Endothelial cell of umbilical vein (primary cell): Measurements from ENCODE around the gene PANX1. TPM values are rescaled to one million over a fixed set of nuclear protein-coding genes. Genes with fewer than 3 reads are reported as not detected.
A peak's percentile ranks its signal among the peaks of the same experiment; 100 is the strongest.

Experiments used
- BruUV-seq: library from RNA; stranded (reverse); fragments of 400-500 nt; replicated peaks from 2 replicates; lab custom pipeline; 2021; lab: Mats Ljungman, UMichigan
- CTCF ChIA-PET: fragments of 300-600, 350-600 bp; sonication (Branson Sonifier 250); formaldehyde crosslinking; loops from one replicate; lab custom pipeline; 2021; ENCODE audit warnings: antibody characterized with exemption, inconsistent platforms; lab: Charles Lee
- POLR2A ChIA-PET: fragments of 300-600, 350-600 bp; sonication (Branson Sonifier 250); formaldehyde crosslinking; loops from one replicate; lab custom pipeline; 2021; ENCODE audit warnings: antibody characterized with exemption, inconsistent platforms; lab: Charles Lee
- DNase-seq: peaks from one replicate; pipeline ENCODE4 v3.0.0-alpha.2; 2011; ENCODE audit warnings: low read depth, low spot score
- FAIRE-seq: peaks from 2 replicates; lab custom pipeline; 2011; peaks lifted over from hg19 to GRCh38; lab: Jason Lieb, UNC
- H2AFZ ChIP-seq: 2 replicates; pipeline ENCODE4 v1.6.0; 2012; ENCODE audit warnings: low read depth, low read length, control low read depth, inconsistent platforms
- H3K27ac ChIP-seq: 2 replicates; pipeline ENCODE4 v1.5.1; 2011; ENCODE audit warnings: low read depth, mild to moderate bottlenecking, control low read depth, low read length, moderate library complexity; ENCODE audit not compliant: insufficient read depth
- H3K27me3 ChIP-seq, 2 experiments: 2 replicates each; pipeline versions ENCODE4 v1.6.0 to v1.6.1; 2011; ENCODE audit warnings: low read length in 2 of 2, mixed read lengths in 1 of 2; ENCODE audit not compliant: control insufficient read depth in 2 of 2, insufficient read depth in 2 of 2
- H3K36me3 ChIP-seq, 2 experiments: 2 replicates in 1 of 2; 3 replicates in 1 of 2; pipeline ENCODE4 v1.5.1; 2011; ENCODE audit warnings: low read length in 2 of 2, mild to moderate bottlenecking in 1 of 2, moderate library complexity in 1 of 2; ENCODE audit not compliant: control insufficient read depth in 2 of 2, insufficient read depth in 2 of 2; ENCODE audit errors: extremely low read depth in 1 of 2
- H3K4me1 ChIP-seq: 3 replicates; pipeline ENCODE4 v1.5.1; 2011; ENCODE audit warnings: mild to moderate bottlenecking, low read length; ENCODE audit not compliant: control insufficient read depth, insufficient read depth; ENCODE audit errors: extremely low read depth
- H3K4me2 ChIP-seq: 2 replicates; pipeline ENCODE4 v1.6.1; 2011; ENCODE audit warnings: low read length, control low read depth, mixed read lengths; ENCODE audit not compliant: insufficient read depth
- H3K4me3 ChIP-seq, 3 experiments: fragments of 200-600 bp in 1 of 3; sonication (generic), shearing (Covaris generic) in 1 of 3; replicated peaks in 1 of 3; 2 replicates each; pipeline ENCODE4 v1.5.1; 2011 to 2016; ENCODE audit warnings: control low read depth in 3 of 3, low read length in 3 of 3, mild to moderate bottlenecking in 2 of 3, inconsistent platforms in 1 of 3, low read depth in 1 of 3, moderate library complexity in 1 of 3; ENCODE audit not compliant: insufficient read depth in 1 of 3
- H3K79me2 ChIP-seq: 2 replicates; pipeline ENCODE4 v1.6.0; 2012; ENCODE audit warnings: low read length, inconsistent platforms; ENCODE audit not compliant: control insufficient read depth, insufficient read depth
- H3K9ac ChIP-seq: replicated peaks from 2 replicates; pipeline ENCODE3; 2011; ENCODE audit warnings: low read length, control low read depth; ENCODE audit not compliant: insufficient read depth; ENCODE audit errors: extremely low read depth
- H3K9me1 ChIP-seq: replicated peaks from 3 replicates; pipeline ENCODE4 v1.6.0; 2011; ENCODE audit warnings: mild to moderate bottlenecking, low read length; ENCODE audit not compliant: control insufficient read depth, insufficient read depth; ENCODE audit errors: extremely low read depth
- H3K9me3 ChIP-seq: replicated peaks from 2 replicates; pipeline ENCODE4 v1.5.1; 2012; ENCODE audit warnings: low read length, inconsistent platforms; ENCODE audit not compliant: control insufficient read depth, insufficient read depth
- H4K20me1 ChIP-seq: replicated peaks from 2 replicates; pipeline ENCODE3; 2011; ENCODE audit warnings: mild to moderate bottlenecking, low read length; ENCODE audit not compliant: control insufficient read depth, insufficient read depth; ENCODE audit errors: extremely low read depth
- EZH2 ChIP-seq: IDR thresholded peaks from 2 replicates; pipeline ENCODE4 v1.6.1; 2012; ENCODE audit warnings: borderline replicate concordance, low read depth, mild to moderate bottlenecking, moderate library complexity, low read length, inconsistent platforms; ENCODE audit not compliant: severe bottlenecking
- FOS ChIP-seq: IDR thresholded peaks from 2 replicates; pipeline ENCODE4 v1.6.1; 2011; ENCODE audit warnings: mild to moderate bottlenecking, low read length, moderate library complexity, borderline replicate concordance; ENCODE audit not compliant: insufficient read depth
- GATA2 ChIP-seq: IDR thresholded peaks from 2 replicates; pipeline ENCODE4 v1.7.0; 2011; ENCODE audit warnings: low read depth, mild to moderate bottlenecking, moderate library complexity, mixed read lengths, low read length; ENCODE audit not compliant: insufficient read length, insufficient read depth
- MYC ChIP-seq: IDR thresholded peaks from one replicate; pipeline ENCODE4 v1.6.1; 2011; ENCODE audit warnings: mild to moderate bottlenecking, low read depth, low read length
- dilution Hi-C: fragments of 300-500 bp; cut with MboI; formaldehyde crosslinking; loops from one replicate; pipeline ENCODE4 v1.15.0; 2019; ENCODE audit warnings: low sequenced_read_pairs; ENCODE audit not compliant: extremely low pct_ligation_motif_present
- intact Hi-C: fragments of 100-400 bp; cut with micrococcal nuclease; formaldehyde crosslinking; loops from one replicate; pipeline ENCODE4 v1.10.0; 2022
- polyA plus RNA-seq, 4 experiments: library from polyadenylated mRNA; depleted of rRNA in 3 of 4; stranded (reverse) in 3 of 4; unstranded in 1 of 4; fragments of >200 nt; gene quantifications; 2 replicates each; pipeline versions ENCODE4 v1.2.1 to v1.2.3, GENCODE V29; 2011 to 2012; ENCODE audit warnings: missing spikeins in 1 of 4
- total RNA-seq: library from RNA; stranded (reverse); gene quantifications from 2 replicates; pipeline ENCODE4 v1.2.3, GENCODE V29; 2021
- TF ChIP-seq, protein P1 (sequence below), 2 donors: IDR thresholded peaks; 1 replicate in 1 of 2; 2 replicates in 1 of 2; pipeline ENCODE4 v1.5.1; 2011; ENCODE audit warnings: low read length in 2 of 2, mild to moderate bottlenecking in 2 of 2, moderate library complexity in 2 of 2, control low read depth in 1 of 2, inconsistent platforms in 1 of 2, low read depth in 1 of 2; ENCODE audit not compliant: insufficient read depth in 1 of 2; ENCODE audit errors: extremely low read depth in 1 of 2

The PANX1 gene
- total and polyA plus RNA-seq, 2 donors (not counting 3 experiments of a cell fraction or from before 2014, with no cell fraction given), result 9.5 to 20.9 TPM

DNA sequence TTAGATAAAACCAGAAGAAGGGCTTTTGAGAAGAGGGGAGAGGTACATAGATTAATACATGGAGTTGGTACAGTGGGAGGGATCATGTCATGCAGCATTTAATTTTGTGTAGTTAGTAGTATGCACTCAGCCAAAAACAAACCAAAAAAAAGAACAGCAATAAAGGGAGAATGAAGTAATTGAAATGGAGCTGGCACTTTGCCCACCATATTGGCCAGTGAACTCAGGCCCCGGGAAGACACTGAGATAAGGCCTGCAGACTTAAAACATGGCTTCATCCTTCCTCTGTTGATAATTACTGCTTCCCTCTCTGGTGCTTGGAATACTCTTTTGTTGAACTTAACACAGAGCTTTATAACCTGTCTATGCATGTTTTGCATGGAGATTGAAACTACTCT is 3.1 kb downstream of the PANX1 start:
- Histone ChIP-seq H3K4me1 (peaks cover 64% of the 10 kb centered on the region), H3K9me3 (no peaks in the 10 kb centered on the region), H3K27ac (no peak overlapping the region), H2AFZ (no peak overlapping the region), H3K27me3 (no peaks in the 10 kb centered on the region), H3K4me2 (peak overlapping the region; percentile 51), H3K36me3 (no peaks in the 10 kb centered on the region), H4K20me1 (no peaks in the 10 kb centered on the region), H3K9ac (no peak overlapping the region), H3K4me3 (no peak overlapping the region), H3K79me2 (peaks cover 60% of the 10 kb centered on the region), H3K9me1 (no peaks in the 10 kb centered on the region)
- DNase-seq (peak; percentile 54), FAIRE-seq (peak; percentile 79)
- intact Hi-C loops (loop anchor here (2.0 to 10.0 kb wide), 2 partner anchors 393 to 803 kb away; no protein-coding TSS in a partner anchor), dilution Hi-C loops (no loop called here)
- CTCF ChIA-PET, result interaction anchor here (1.1 to 5.0 kb wide), 4 partner anchors 14 to 52 kb away, joined by 3 to 64 read pairs (median 6); no protein-coding TSS in a partner anchor
- TF ChIP-seq MYC (no peak), EZH2 (no peak), GATA2 (peak; percentile 23)
- TF ChIP-seq, protein P1, sequence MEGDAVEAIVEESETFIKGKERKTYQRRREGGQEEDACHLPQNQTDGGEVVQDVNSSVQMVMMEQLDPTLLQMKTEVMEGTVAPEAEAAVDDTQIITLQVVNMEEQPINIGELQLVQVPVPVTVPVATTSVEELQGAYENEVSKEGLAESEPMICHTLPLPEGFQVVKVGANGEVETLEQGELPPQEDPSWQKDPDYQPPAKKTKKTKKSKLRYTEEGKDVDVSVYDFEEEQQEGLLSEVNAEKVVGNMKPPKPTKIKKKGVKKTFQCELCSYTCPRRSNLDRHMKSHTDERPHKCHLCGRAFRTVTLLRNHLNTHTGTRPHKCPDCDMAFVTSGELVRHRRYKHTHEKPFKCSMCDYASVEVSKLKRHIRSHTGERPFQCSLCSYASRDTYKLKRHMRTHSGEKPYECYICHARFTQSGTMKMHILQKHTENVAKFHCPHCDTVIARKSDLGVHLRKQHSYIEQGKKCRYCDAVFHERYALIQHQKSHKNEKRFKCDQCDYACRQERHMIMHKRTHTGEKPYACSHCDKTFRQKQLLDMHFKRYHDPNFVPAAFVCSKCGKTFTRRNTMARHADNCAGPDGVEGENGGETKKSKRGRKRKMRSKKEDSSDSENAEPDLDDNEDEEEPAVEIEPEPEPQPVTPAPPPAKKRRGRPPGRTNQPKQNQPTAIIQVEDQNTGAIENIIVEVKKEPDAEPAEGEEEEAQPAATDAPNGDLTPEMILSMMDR (IDR thresholded peaks at IDR 0.05; ENCODE audit: extremely low read depth in 1 of 2, insufficient read depth in 1 of 2, low read depth in 1 of 2, low read length in 2 of 2), result no peak
- POLR2A ChIA-PET, result no interaction called here
- BruUV-seq, result no TSS peak

DNA sequence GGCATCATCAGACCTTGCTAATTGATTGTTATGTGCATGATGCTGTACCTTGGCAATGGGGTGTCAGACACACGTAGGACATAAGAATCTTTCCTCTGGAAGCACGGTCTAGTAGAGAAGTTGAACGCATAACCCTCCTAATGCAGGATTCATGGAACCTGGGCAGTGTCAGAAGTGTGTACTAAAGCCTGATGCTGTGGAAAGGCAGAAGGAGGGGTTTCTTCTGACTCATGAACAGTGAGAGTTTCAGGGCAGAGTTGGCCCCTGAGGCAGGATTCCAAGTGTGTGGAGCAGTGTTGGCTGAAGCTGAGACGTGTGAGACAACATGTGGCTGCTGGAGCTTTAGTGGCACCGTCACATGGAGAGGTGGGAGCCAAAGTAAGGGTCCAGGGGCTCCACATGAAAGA is 3.5 kb downstream of the PANX1 start:
- H3K4me1 ChIP-seq, result peaks cover 64% of the 10 kb centered on the region

More for the DNA sequence above, 3.5 kb downstream of the PANX1 start:
- Histone ChIP-seq H3K9ac (no peak overlapping the region), H3K79me2 (peaks cover 63% of the 10 kb centered on the region), H3K4me2 (peak overlapping the region; percentile 51), H3K36me3 (no peaks in the 10 kb centered on the region), H2AFZ (no peak overlapping the region), H3K9me1 (no peaks in the 10 kb centered on the region), H3K4me3 (no peak overlapping the region), H3K27ac (no peak overlapping the region), H3K9me3 (no peaks in the 10 kb centered on the region), H4K20me1 (no peaks in the 10 kb centered on the region), H3K27me3 (no peaks in the 10 kb centered on the region)
- ChIA-PET POLR2A (no interaction called here), CTCF (interaction anchor here (1.1 to 5.0 kb wide), 4 partner anchors 14 to 51 kb away, joined by 3 to 64 read pairs (median 6); no protein-coding TSS in a partner anchor)
- peak; percentile 4 for TF ChIP-seq FOS
- no peak for TF ChIP-seq EZH2
- dilution Hi-C loops (no loop called here), intact Hi-C loops (loop anchor here (10.0 kb wide), 1 partner anchor 803 kb away; no protein-coding TSS in a partner anchor)
- DNase-seq (peak; percentile 41), FAIRE-seq (no peak)
- BruUV-seq, result no TSS peak
